K562 (cell line): ENCODE results near the gene QRICH1. TPM values are rescaled to one million over a fixed set of nuclear protein-coding genes. Genes with fewer than 3 reads are reported as not detected.

Experiments
- FOXK1 ChIP-seq: sonication (generic); formaldehyde crosslinking; IDR thresholded peaks from 2 replicates; pipeline ENCODE4 v1.8.0; 2022; ENCODE audit warnings: missing genetic modification reagents, mild to moderate bottlenecking, borderline replicate concordance
- HCFC1 ChIP-seq: IDR thresholded peaks from 2 replicates; pipeline ENCODE4 v1.6.1; 2012; ENCODE audit warnings: low read depth, low read length, improper control_type of control experiment
- LARP7 ChIP-seq: fragments of 450-650 bp; IDR thresholded peaks from 2 replicates; pipeline ENCODE4 v1.6.1; 2016
- POLR2AphosphoS2 ChIP-seq: IDR thresholded peaks from 2 replicates; pipeline ENCODE4 v1.6.1; 2012; ENCODE audit warnings: low read length, improper control_type of control experiment
- POLR2H ChIP-seq: IDR thresholded peaks from 2 replicates; pipeline ENCODE4 v1.6.1; 2016; ENCODE audit warnings: missing genetic modification characterization, low read depth, mild to moderate bottlenecking, control low read depth, missing compliant biosample characterization, moderate library complexity
- RBM15 ChIP-seq: fragments of 200-400 bp; formaldehyde crosslinking; IDR thresholded peaks from 2 replicates; pipeline ENCODE4 v1.6.1; 2018; ENCODE audit warnings: mild to moderate bottlenecking, low read length, moderate library complexity; ENCODE audit not compliant: insufficient read depth
- ZFX ChIP-seq: sonication (generic); formaldehyde crosslinking; IDR thresholded peaks from 2 replicates; pipeline ENCODE4 v1.8.0; 2022; ENCODE audit warnings: mild to moderate bottlenecking, missing genetic modification reagents, moderate library complexity
- ZNF146 ChIP-seq: IDR thresholded peaks from one replicate; pipeline ENCODE4 v1.6.1; 2018; ENCODE audit warnings: missing compliant biosample characterization; ENCODE audit not compliant: unreplicated experiment
- polyA plus RNA-seq, 8 experiments: library from polyadenylated mRNA; depleted of rRNA in 4 of 8; stranded (reverse) in 5 of 8; unstranded in 3 of 8; fragments of >200 nt; fragmentation: Nextera tagmentation in 2 of 8; fragmentation: Illumina TruSeq in 1 of 8; extraction: Ambion mirVana in 2 of 8; extraction: Trizol in 1 of 8; gene quantifications; 2 replicates each; pipeline versions ENCODE4 v1.2.1 to v1.2.3, GENCODE V29; 2011 to 2014; ENCODE audit warnings: inconsistent platforms in 1 of 8, missing spikeins in 1 of 8
- total RNA-seq, 7 experiments: library from RNA; depleted of rRNA in 6 of 7; stranded (reverse); fragments of >200 nt in 6 of 7; fragmentation: Illumina TruSeq in 2 of 7; extraction: Trizol in 2 of 7; gene quantifications; 2 replicates each; pipeline versions ENCODE4 v1.2.1 to v1.2.3, GENCODE V29; 2011 to 2021; ENCODE audit warnings: low replicate concordance in 1 of 7
- TF ChIP-seq, protein P1 (sequence below): sonication (generic); formaldehyde crosslinking; IDR thresholded peaks from 2 replicates; pipeline ENCODE4 v1.8.0; 2023; ENCODE audit warnings: mild to moderate bottlenecking, missing genetic modification reagents
- TF ChIP-seq, protein P2 (sequence below): fragments of 450-650 bp; formaldehyde crosslinking; IDR thresholded peaks from 2 replicates; pipeline ENCODE4 v1.4.0; 2022; ENCODE audit warnings: missing genetic modification characterization
- TF ChIP-seq, protein P3 (sequence below), 2 experiments: fragments of 450-650 bp; IDR thresholded peaks; 2 replicates each; pipeline ENCODE4 v1.6.1; 2016; ENCODE audit warnings: mild to moderate bottlenecking in 2 of 2, borderline replicate concordance in 1 of 2, low read depth in 1 of 2, moderate library complexity in 1 of 2
- TF ChIP-seq, protein P4 (sequence below): IDR thresholded peaks from 3 replicates; pipeline ENCODE4 v1.6.1; 2011; ENCODE audit warnings: borderline replicate concordance, mild to moderate bottlenecking; ENCODE audit not compliant: insufficient read length, insufficient read depth

QRICH1 gene
- total and polyA plus RNA-seq, 9 of the 15 experiments (the other 6 are each of a cell fraction or from before 2014, with no cell fraction given), result 20.1 to 99.2 (median 56.7) TPM

DNA sequence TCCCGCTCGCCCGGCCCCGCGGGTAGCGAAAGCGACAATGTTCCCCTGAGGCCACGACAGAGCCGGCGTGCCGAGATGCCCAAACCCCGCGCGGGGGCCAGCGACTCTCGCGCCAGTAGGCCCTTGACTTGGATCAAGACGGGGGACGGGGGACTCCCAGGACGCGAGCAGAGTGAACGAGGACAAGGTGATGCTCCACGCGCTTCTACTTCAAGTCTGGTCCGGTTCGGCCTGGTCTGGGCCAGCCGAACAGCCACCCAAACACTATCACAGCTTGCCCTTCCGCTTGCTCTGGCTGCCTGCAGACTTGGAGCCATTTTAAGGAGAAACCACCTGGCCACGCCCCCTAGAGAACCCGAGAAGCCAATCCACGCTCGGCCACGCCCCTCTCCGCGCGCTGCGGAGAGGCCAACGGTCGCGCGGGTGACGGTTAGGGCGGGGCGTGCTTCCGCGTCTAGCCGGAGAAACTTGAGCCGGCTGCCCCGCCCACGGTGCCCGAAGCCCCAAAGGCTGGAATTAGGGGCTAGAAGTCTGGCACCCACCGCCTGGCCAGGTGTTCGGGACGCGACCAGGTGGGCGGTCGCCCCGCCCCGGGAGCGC lies 72.6 kb downstream of the QRICH1 start (continued):
- TF ChIP-seq, protein P1, sequence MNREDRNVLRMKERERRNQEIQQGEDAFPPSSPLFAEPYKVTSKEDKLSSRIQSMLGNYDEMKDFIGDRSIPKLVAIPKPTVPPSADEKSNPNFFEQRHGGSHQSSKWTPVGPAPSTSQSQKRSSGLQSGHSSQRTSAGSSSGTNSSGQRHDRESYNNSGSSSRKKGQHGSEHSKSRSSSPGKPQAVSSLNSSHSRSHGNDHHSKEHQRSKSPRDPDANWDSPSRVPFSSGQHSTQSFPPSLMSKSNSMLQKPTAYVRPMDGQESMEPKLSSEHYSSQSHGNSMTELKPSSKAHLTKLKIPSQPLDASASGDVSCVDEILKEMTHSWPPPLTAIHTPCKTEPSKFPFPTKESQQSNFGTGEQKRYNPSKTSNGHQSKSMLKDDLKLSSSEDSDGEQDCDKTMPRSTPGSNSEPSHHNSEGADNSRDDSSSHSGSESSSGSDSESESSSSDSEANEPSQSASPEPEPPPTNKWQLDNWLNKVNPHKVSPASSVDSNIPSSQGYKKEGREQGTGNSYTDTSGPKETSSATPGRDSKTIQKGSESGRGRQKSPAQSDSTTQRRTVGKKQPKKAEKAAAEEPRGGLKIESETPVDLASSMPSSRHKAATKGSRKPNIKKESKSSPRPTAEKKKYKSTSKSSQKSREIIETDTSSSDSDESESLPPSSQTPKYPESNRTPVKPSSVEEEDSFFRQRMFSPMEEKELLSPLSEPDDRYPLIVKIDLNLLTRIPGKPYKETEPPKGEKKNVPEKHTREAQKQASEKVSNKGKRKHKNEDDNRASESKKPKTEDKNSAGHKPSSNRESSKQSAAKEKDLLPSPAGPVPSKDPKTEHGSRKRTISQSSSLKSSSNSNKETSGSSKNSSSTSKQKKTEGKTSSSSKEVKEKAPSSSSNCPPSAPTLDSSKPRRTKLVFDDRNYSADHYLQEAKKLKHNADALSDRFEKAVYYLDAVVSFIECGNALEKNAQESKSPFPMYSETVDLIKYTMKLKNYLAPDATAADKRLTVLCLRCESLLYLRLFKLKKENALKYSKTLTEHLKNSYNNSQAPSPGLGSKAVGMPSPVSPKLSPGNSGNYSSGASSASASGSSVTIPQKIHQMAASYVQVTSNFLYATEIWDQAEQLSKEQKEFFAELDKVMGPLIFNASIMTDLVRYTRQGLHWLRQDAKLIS (CRISPR knock-in tag), result peak; percentile 91
- TF ChIP-seq ZNF146 (CRISPR knock-in tag) (no peak), FOXK1 (0 out of 2 replicates have a peak, but pooled peaks have one; percentile 50), POLR2AphosphoS2 (peak; percentile 87), LARP7 (no peak), POLR2H (tag) (peak; percentile 98), ZFX (CRISPR knock-in tag) (peak; percentile 89), HCFC1 (peak; percentile 53), RBM15 (no peak)
- TF ChIP-seq, protein P2, sequence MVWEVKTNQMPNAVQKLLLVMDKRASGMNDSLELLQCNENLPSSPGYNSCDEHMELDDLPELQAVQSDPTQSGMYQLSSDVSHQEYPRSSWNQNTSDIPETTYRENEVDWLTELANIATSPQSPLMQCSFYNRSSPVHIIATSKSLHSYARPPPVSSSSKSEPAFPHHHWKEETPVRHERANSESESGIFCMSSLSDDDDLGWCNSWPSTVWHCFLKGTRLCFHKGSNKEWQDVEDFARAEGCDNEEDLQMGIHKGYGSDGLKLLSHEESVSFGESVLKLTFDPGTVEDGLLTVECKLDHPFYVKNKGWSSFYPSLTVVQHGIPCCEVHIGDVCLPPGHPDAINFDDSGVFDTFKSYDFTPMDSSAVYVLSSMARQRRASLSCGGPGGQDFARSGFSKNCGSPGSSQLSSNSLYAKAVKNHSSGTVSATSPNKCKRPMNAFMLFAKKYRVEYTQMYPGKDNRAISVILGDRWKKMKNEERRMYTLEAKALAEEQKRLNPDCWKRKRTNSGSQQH (CRISPR knock-in tag), result peak; percentile 50; the same call in 1 of the 2 replicates
- TF ChIP-seq, protein P3, sequence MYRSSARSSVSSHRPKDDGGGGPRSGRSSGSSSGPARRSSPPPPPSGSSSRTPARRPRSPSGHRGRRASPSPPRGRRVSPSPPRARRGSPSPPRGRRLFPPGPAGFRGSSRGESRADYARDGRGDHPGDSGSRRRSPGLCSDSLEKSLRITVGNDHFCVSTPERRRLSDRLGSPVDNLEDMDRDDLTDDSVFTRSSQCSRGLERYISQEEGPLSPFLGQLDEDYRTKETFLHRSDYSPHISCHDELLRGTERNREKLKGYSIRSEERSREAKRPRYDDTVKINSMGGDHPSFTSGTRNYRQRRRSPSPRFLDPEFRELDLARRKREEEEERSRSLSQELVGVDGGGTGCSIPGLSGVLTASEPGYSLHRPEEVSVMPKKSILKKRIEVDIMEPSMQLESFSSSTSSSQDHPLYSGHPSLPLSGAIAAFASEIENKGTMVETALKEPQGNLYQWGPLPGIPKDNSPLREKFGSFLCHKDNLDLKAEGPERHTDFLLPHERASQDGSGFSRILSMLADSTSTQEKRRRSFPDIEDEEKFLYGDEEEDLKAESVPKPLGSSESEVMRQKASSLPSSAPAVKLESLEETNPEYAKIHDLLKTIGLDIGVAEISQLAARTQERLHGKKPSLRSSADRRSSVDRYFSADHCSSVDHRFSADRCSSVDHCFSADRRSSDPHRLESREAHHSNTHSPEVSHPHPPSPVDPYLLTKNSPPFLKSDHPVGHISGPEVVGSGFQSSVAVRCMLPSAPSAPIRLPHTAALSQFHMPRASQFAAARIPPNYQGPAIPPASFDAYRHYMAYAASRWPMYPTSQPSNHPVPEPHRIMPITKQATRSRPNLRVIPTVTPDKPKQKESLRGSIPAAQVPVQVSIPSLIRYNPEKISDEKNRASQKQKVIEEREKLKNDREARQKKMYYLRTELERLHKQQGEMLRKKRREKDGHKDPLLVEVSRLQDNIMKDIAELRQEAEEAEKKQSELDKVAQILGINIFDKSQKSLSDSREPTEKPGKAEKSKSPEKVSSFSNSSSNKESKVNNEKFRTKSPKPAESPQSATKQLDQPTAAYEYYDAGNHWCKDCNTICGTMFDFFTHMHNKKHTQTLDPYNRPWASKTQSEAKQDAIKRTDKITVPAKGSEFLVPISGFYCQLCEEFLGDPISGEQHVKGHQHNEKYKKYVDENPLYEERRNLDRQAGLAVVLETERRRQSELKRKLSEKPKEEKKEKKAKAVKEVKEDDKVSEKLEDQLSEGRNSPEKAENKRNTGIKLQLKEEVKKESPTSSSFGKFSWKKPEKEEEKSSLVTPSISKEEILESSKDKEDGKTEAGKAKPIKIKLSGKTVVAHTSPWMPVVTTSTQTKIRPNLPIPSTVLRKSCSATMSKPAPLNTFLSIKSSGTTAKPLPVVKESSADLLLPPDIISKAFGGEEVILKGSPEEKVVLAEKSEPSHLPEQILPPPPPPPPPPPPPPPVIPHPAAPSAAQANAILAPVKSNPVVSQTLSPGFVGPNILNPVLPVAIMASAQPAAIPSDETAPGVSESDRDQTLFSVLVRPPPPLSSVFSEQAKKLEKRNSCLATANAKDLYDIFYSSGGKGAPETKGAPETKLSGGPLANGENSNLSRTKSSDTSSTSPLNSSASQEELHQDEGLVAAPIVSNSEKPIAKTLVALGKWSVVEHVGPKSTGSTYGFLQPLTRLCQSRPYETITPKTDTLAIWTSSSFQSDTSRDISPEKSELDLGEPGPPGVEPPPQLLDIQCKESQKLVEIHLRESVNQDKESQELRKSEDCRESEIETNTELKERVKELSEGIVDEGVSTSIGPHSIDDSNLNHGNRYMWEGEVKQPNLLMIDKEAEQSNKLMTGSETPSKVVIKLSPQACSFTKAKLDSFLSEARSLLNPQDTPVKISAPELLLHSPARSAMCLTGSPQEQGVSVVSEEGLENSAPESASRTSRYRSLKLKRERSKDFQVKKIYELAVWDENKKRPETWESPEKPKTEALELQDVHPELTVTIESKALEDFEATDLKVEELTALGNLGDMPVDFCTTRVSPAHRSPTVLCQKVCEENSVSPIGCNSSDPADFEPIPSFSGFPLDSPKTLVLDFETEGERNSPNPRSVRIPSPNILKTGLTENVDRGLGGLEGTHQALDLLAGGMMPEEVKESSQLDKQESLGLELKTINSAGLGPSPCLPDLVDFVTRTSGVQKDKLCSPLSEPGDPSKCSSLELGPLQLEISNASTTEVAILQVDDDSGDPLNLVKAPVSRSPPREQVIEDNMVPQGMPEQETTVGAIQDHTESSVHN (IDR thresholded peaks at IDR 0.05; ENCODE audit: borderline replicate concordance in 1 of 2, low read depth in 1 of 2), result 0 out of 4 replicates have a peak, but pooled peaks of 1 of the 2 experiments have one; percentile 39
- TF ChIP-seq, protein P4, sequence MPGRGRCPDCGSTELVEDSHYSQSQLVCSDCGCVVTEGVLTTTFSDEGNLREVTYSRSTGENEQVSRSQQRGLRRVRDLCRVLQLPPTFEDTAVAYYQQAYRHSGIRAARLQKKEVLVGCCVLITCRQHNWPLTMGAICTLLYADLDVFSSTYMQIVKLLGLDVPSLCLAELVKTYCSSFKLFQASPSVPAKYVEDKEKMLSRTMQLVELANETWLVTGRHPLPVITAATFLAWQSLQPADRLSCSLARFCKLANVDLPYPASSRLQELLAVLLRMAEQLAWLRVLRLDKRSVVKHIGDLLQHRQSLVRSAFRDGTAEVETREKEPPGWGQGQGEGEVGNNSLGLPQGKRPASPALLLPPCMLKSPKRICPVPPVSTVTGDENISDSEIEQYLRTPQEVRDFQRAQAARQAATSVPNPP, result no peak
